IMR-90 (cell line): ENCODE data around the gene GALM. TPM values are rescaled to one million over a fixed set of nuclear protein-coding genes. Genes with fewer than 3 reads are reported as not detected.

Experiments
- ATAC-seq: fragments of 200-7000 bp; cut with Tn5 transposase; 2 replicates; pipeline ENCODE4 v1.9.1; 2020; ENCODE audit warnings: low read depth, mild to moderate bottlenecking, moderate library complexity
- BruUV-seq: library from RNA; stranded (reverse); fragments of 400-500 nt; replicated peaks from 2 replicates; lab custom pipeline; 2021; lab: Mats Ljungman, UMichigan
- CTCF ChIA-PET: fragments of 300-600 bp; formaldehyde crosslinking; extraction: SDS; loops from one replicate; lab custom pipeline; 2021; ENCODE audit warnings: antibody characterized with exemption; lab: Yijun Ruan, JAX
- POLR2A ChIA-PET: fragments of 300-600 bp; sonication (Branson Sonifier 250); formaldehyde crosslinking; loops from one replicate; lab custom pipeline; 2022; ENCODE audit warnings: antibody characterized with exemption; ENCODE audit not compliant: unreplicated experiment; lab: Charles Lee
- DNase-seq: peaks from one replicate; pipeline ENCODE4 v3.0.0; 2013
- H2AFZ ChIP-seq: replicated peaks from 2 replicates; pipeline ENCODE3; 2013; ENCODE audit warnings: low read length, mild to moderate bottlenecking; ENCODE audit not compliant: poor library complexity
- H2AK5ac ChIP-seq: 2 replicates; pipeline ENCODE4 v1.6.1; 2013; ENCODE audit warnings: low read depth, low read length, inconsistent platforms
- H2AK9ac ChIP-seq: replicated peaks from 2 replicates; pipeline ENCODE3; 2013; ENCODE audit warnings: mild to moderate bottlenecking, low read depth, low read length, moderate library complexity; ENCODE audit not compliant: poor library complexity
- H2BK120ac ChIP-seq: 2 replicates; pipeline ENCODE4 v1.6.1; 2013; ENCODE audit warnings: low read depth, low read length, inconsistent platforms
- H2BK15ac ChIP-seq: 3 replicates; pipeline ENCODE4 v1.6.1; 2013; ENCODE audit warnings: low read depth, low read length, inconsistent platforms
- H2BK20ac ChIP-seq: 2 replicates; pipeline ENCODE4 v1.6.1; 2013; ENCODE audit warnings: low read depth, mild to moderate bottlenecking, inconsistent platforms, low read length, moderate library complexity
- H2BK5ac ChIP-seq: 2 replicates; pipeline ENCODE4 v1.6.1; 2013; ENCODE audit warnings: mild to moderate bottlenecking, low read depth, low read length, inconsistent platforms; ENCODE audit not compliant: poor library complexity, severe bottlenecking
- H3K14ac ChIP-seq: replicated peaks from 2 replicates; pipeline ENCODE4 v1.6.1; 2013; ENCODE audit warnings: low read depth, low read length, inconsistent platforms
- H3K18ac ChIP-seq: 2 replicates; pipeline ENCODE4 v1.6.1; 2013; ENCODE audit warnings: low read depth, low read length, control low read depth
- H3K23ac ChIP-seq: 2 replicates; pipeline ENCODE4 v1.6.1; 2013; ENCODE audit warnings: low read depth, low read length, inconsistent platforms
- H3K27ac ChIP-seq: 2 replicates; pipeline ENCODE4 v1.5.1; 2013; ENCODE audit warnings: mild to moderate bottlenecking, control low read depth, low read length; ENCODE audit not compliant: insufficient read depth
- H3K27me3 ChIP-seq: 2 replicates; pipeline ENCODE4 v1.6.1; 2013; ENCODE audit warnings: low read length; ENCODE audit not compliant: control insufficient read depth, insufficient read depth
- H3K36me3 ChIP-seq: 2 replicates; pipeline ENCODE4 v1.6.1; 2013; ENCODE audit warnings: low read length, mixed read lengths; ENCODE audit not compliant: control insufficient read depth, insufficient read depth
- H3K4ac ChIP-seq: 2 replicates; pipeline ENCODE4 v1.6.1; 2013; ENCODE audit warnings: low read depth, low read length, inconsistent platforms
- H3K4me1 ChIP-seq: 2 replicates; pipeline ENCODE4 v1.6.1; 2013; ENCODE audit warnings: low read length, mixed read lengths; ENCODE audit not compliant: control insufficient read depth, insufficient read depth
- H3K4me2 ChIP-seq: 2 replicates; pipeline ENCODE4 v1.6.1; 2013; ENCODE audit warnings: low read depth, mild to moderate bottlenecking, control low read depth, low read length, moderate library complexity
- H3K4me3 ChIP-seq: 2 replicates; pipeline ENCODE4 v1.5.1; 2013; ENCODE audit warnings: low read depth, mild to moderate bottlenecking, control low read depth, low read length, moderate library complexity; ENCODE audit not compliant: insufficient read depth
- H3K56ac ChIP-seq: 2 replicates; pipeline ENCODE4 v1.6.1; 2013; ENCODE audit warnings: low read length, inconsistent platforms; ENCODE audit not compliant: insufficient read depth; ENCODE audit errors: extremely low read depth
- H3K79me1 ChIP-seq, 2 experiments: 2 replicates each; pipeline ENCODE4 v1.6.1; 2013; ENCODE audit warnings: low read length in 2 of 2, inconsistent platforms in 1 of 2, low read depth in 1 of 2
- H3K9ac ChIP-seq: 2 replicates; pipeline ENCODE4 v1.6.1; 2013; ENCODE audit warnings: low read depth, low read length, control low read depth
- H3K9me1 ChIP-seq: 2 replicates; pipeline ENCODE4 v1.6.1; 2013; ENCODE audit warnings: low read length, inconsistent platforms; ENCODE audit not compliant: insufficient read depth
- H3K9me3 ChIP-seq: 2 replicates; pipeline ENCODE4 v1.6.1; 2013; ENCODE audit warnings: low read length; ENCODE audit not compliant: control insufficient read depth, insufficient read depth
- H4K20me1 ChIP-seq: 2 replicates; pipeline ENCODE4 v1.6.1; 2013; ENCODE audit warnings: low read length, inconsistent platforms; ENCODE audit not compliant: insufficient read depth
- H4K5ac ChIP-seq: 2 replicates; pipeline ENCODE4 v1.6.1; 2013; ENCODE audit warnings: mild to moderate bottlenecking, low read depth, low read length, control low read depth
- H4K8ac ChIP-seq, 2 experiments: 2 replicates each; pipeline ENCODE4 v1.6.1; 2013; ENCODE audit warnings: low read depth in 2 of 2, low read length in 2 of 2, control low read depth in 1 of 2, inconsistent platforms in 1 of 2
- H4K91ac ChIP-seq: 2 replicates; pipeline ENCODE4 v1.6.1; 2013; ENCODE audit warnings: low read depth, low read length, inconsistent platforms; ENCODE audit not compliant: insufficient read depth
- BHLHE40 ChIP-seq: fragments of 150-350 bp; IDR thresholded peaks from 2 replicates; pipeline ENCODE4 v1.6.1; 2016; ENCODE audit warnings: mild to moderate bottlenecking, low read depth, low read length
- CEBPB ChIP-seq: IDR thresholded peaks from 2 replicates; pipeline ENCODE4 v1.6.1; 2012; ENCODE audit warnings: low read depth, low read length, improper control_type of control experiment
- CHD1 ChIP-seq: IDR thresholded peaks from 2 replicates; pipeline ENCODE4 v1.6.1; 2012; ENCODE audit warnings: low read depth, low read length, improper control_type of control experiment
- MAZ ChIP-seq: IDR thresholded peaks from 2 replicates; pipeline ENCODE4 v1.6.1; 2012; ENCODE audit warnings: low read depth, mild to moderate bottlenecking, low read length, improper control_type of control experiment, moderate library complexity, borderline replicate concordance
- MXI1 ChIP-seq: IDR thresholded peaks from 2 replicates; pipeline ENCODE4 v1.6.1; 2012; ENCODE audit warnings: low read depth, mild to moderate bottlenecking, low read length, moderate library complexity, borderline replicate concordance
- NFE2L2 ChIP-seq: fragments of 150-350 bp; IDR thresholded peaks from 2 replicates; pipeline ENCODE4 v1.6.1; 2016; ENCODE audit warnings: low read depth, mild to moderate bottlenecking, low read length
- POLR2A ChIP-seq: IDR thresholded peaks from 2 replicates; pipeline ENCODE4 v1.6.1; 2012; ENCODE audit warnings: mild to moderate bottlenecking, low read depth, low read length
- RCOR1 ChIP-seq: IDR thresholded peaks from 2 replicates; pipeline ENCODE4 v1.6.1; 2012; ENCODE audit warnings: mild to moderate bottlenecking, low read length, improper control_type of control experiment; ENCODE audit not compliant: insufficient replicate concordance
- RFX5 ChIP-seq: IDR thresholded peaks from 2 replicates; pipeline ENCODE4 v1.8.0; 2012; ENCODE audit warnings: low read depth, mild to moderate bottlenecking, low read length, moderate library complexity
- SMC3 ChIP-seq: fragments of 150-350 bp; IDR thresholded peaks from 2 replicates; pipeline ENCODE4 v1.6.1; 2016; ENCODE audit warnings: low read depth, mild to moderate bottlenecking, antibody characterized with exemption, low read length, moderate library complexity
- WGBS, 2 experiments: methylation state at CpG; one replicate each; pipeline versions ENCODE4 v1.1.5 to v1.1.7; 2013; ENCODE audit warnings: missing lambda C conversion rate in 2 of 2; ENCODE audit not compliant: insufficient read length in 1 of 2; ENCODE audit errors: extremely low coverage in 2 of 2; 5-methylcytosine and 5-hydroxymethylcytosine counted together
- dilution Hi-C: fragments of 300-500 bp; cut with HindIII; formaldehyde crosslinking; loops from one replicate; pipeline ENCODE4 v1.14.3; 2018; ENCODE audit warnings: low sequenced_read_pairs; ENCODE audit not compliant: unreplicated experiment
- in situ Hi-C: fragments of 300-500 bp; cut with MboI; formaldehyde crosslinking; loops from 3 replicates; pipeline ENCODE4 v1.14.3; 2019; ENCODE audit warnings: low sequenced_read_pairs, inconsistent platforms, mixed read lengths
- intact Hi-C: fragments of 100-400 bp; cut with micrococcal nuclease; formaldehyde crosslinking; loops from 2 replicates; pipeline ENCODE4 v1.10.0; 2022
- polyA plus RNA-seq, 3 experiments: library from polyadenylated mRNA; depleted of rRNA; stranded (reverse); fragments of >200 nt; gene quantifications; 2 replicates each; pipeline ENCODE4 v1.2.3, GENCODE V29; 2012; ENCODE audit warnings: low replicate concordance in 1 of 3
- total RNA-seq: library from RNA; depleted of rRNA; stranded (reverse); fragments of >200 nt; gene quantifications from 2 replicates; pipeline ENCODE4 v1.2.3, GENCODE V29; 2012
- TF ChIP-seq, protein P1 (sequence below): conservative IDR thresholded peaks from 2 replicates; pipeline ENCODE4 v1.5.1; 2012; ENCODE audit warnings: mild to moderate bottlenecking, low read depth, low read length, improper control_type of control experiment

Gene GALM
- total and polyA plus RNA-seq, 2 of the 4 experiments (the other 2 are of a cell fraction), result 12.1 to 24.2 TPM

DNA sequence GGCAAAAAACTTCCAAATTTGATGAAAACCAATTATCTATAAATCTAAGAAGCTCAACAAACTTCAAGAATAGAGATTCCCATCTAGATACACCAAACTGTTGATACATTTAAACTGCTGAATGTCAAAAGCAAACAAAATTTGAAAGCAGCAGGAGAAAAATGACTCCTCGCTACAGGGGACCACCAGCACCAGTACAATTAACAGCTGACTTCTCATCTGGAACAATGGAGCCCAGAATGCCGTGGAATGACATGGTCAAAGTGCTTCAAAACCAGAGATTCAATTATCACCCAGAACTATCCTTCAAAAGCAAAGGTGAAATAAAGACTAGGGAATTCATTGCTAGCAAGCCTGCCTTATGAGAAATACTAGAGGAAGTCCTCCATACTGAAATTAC is 73.6 kb downstream of the GALM start:
- Histone ChIP-seq H2BK20ac (no peak overlapping the region), H3K9me1 (peaks cover 3% of the 10 kb centered on the region; the same call in 1 of the 2 replicates), H3K79me1 (peaks cover 14 to 34% of the 10 kb centered on the region in 2 experiments; a peak in 3 of 4 replicates), H3K4me2 (no peak overlapping the region), H2BK5ac (no peak overlapping the region), H3K18ac (no peak overlapping the region), H3K23ac (no peak overlapping the region), H4K91ac (no peak overlapping the region), H2BK120ac (no peak overlapping the region), H4K5ac (no peak overlapping the region), H2AK9ac (no peak overlapping the region), H3K9me3 (no peaks in the 10 kb centered on the region), H3K27ac (no peak overlapping the region), H3K4me1 (no peaks in the 10 kb centered on the region), H2AFZ (no peak overlapping the region), H3K36me3 (peaks cover 27% of the 10 kb centered on the region), H3K9ac (no peak overlapping the region), H3K14ac (no peak overlapping the region), H2BK15ac (no peak overlapping the region), H3K4me3 (no peak overlapping the region), H3K56ac (no peak overlapping the region), H4K20me1 (peaks cover 31% of the 10 kb centered on the region), H3K27me3 (no peaks in the 10 kb centered on the region), H3K4ac (no peak overlapping the region), H2AK5ac (no peak overlapping the region), H4K8ac (no peak overlapping the region)
- ChIA-PET CTCF (interaction anchor here (1.0 kb wide), 1 partner anchor 158 kb away, joined by 3 read pairs; no protein-coding TSS in a partner anchor), POLR2A (no interaction called here)
- WGBS, 2 experiments, result no CpG with 5 or more reads among the region's 2 CpGs
- intact Hi-C loops (no loop called here), in situ Hi-C loops (no loop called here), dilution Hi-C loops (loop anchor here (25.0 kb wide), 1 partner anchor 177 kb away; no protein-coding TSS in a partner anchor)
- DNase-seq (no peak), ATAC-seq (no peak)
- TF ChIP-seq CHD1 (no peak), MXI1 (no peak), POLR2A (no peak), BHLHE40 (no peak), NFE2L2 (no peak), RCOR1 (no peak), MAZ (no peak), CEBPB (no peak), SMC3 (no peak), RFX5 (no peak)
- TF ChIP-seq, protein P1, sequence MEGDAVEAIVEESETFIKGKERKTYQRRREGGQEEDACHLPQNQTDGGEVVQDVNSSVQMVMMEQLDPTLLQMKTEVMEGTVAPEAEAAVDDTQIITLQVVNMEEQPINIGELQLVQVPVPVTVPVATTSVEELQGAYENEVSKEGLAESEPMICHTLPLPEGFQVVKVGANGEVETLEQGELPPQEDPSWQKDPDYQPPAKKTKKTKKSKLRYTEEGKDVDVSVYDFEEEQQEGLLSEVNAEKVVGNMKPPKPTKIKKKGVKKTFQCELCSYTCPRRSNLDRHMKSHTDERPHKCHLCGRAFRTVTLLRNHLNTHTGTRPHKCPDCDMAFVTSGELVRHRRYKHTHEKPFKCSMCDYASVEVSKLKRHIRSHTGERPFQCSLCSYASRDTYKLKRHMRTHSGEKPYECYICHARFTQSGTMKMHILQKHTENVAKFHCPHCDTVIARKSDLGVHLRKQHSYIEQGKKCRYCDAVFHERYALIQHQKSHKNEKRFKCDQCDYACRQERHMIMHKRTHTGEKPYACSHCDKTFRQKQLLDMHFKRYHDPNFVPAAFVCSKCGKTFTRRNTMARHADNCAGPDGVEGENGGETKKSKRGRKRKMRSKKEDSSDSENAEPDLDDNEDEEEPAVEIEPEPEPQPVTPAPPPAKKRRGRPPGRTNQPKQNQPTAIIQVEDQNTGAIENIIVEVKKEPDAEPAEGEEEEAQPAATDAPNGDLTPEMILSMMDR, result no peak
- BruUV-seq, result no TSS peak
